A549 treated with GW870086 at 1 μM for 4 hours (cell line): ENCODE measurements around the gene ZBTB24. TPM values are rescaled to one million over a fixed set of nuclear protein-coding genes. Genes with fewer than 3 reads are reported as not detected.

Experiments used
- total RNA-seq: library from RNA; stranded (reverse); fragments of 200-300 nt; extraction: Qiagen RNA extraction; gene quantifications from 5 replicates; pipeline ENCODE4 v1.2.3, GENCODE V29; 2022; ENCODE audit warnings: low read depth

Gene ZBTB24
- total RNA-seq: 3.7 to 5.3 TPM (median 4.6 TPM) in 5 replicates

DNA sequence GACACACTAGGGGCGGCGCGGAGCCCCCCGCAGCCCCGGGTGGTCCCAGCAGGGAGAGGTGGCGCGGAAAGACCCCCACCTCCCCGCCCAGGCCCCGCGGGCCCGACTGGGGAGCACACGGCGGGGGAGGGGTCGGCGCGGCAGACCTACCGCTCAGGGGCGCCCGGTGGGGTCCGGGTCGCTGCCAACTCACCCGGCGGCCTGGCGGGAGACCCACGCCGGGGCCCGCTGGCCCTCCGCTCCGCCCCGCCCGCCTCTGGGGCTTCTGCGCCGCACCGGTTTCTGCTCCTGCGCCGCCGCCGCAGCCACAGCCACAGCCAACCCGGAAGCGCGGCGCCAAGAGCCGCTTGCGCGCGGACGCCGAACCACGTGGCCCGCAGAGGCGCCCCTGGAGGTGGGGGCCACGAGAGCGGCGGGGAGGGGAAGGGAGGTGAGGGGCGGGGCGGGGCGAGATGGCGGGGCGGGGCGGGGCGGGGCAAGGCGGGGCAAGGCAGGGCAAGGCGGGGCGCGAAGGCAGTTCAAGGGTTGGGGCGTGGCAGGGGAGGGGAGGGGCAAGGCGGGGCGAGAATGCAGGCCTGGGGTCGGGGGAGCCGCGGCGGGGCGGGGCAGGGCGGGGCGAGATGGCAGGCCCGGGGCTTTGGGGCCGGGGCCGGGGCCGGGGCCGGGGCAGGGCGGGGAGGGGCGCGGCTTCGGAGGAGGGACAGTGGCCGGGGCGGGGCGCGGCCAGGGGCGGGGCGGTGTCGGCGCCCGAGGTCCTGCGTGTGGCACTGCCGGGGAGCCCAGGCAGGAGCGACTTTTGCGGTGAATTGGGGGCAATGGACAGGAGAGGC lies at the start of gene ZBTB24:
ZBTB24 (minus strand) TSS at position 315 of the 830 bp plus-strand sequence. CDS start 1,193 bp downstream, outside the sequence.

DNA sequence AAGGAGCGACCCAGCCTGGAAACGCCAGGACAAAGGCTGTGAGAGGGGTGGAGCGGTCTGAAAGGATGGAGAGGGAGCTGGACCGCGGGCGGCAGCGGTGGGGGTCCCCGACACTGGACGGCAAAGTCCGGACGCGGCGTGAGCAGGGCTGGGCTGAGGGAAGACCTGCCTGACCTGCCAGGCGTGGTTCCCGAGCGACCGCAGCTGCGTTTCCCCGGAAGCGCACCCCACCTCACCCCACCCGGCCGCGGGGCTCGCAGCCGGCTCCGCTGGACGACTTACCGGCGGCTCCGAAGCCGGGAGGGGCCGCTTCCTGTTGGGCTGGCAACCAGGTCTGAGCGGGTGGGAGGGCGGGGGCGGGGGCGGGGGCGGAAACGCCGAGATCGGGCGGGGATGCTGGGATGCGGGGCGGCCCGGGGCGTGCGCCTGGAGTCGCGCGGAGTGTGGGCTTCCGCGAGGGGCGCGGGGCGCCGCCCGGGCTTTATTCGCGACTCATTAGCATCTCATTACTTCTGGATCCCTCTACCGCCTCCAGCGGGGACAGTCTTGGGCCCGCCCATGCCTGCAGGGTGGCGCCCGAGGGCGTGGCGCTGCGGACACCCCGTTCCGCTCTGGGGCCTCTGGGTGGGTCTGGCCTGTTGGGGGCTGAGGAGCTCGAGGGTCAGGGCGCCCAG lies 27.4 kb downstream of the ZBTB24 start, which contains the start of gene MICAL1:
MICAL1 (minus strand) TSS at position 336 of the 674 bp plus-strand sequence. CDS start 1,576 bp downstream, outside the sequence.

DNA sequence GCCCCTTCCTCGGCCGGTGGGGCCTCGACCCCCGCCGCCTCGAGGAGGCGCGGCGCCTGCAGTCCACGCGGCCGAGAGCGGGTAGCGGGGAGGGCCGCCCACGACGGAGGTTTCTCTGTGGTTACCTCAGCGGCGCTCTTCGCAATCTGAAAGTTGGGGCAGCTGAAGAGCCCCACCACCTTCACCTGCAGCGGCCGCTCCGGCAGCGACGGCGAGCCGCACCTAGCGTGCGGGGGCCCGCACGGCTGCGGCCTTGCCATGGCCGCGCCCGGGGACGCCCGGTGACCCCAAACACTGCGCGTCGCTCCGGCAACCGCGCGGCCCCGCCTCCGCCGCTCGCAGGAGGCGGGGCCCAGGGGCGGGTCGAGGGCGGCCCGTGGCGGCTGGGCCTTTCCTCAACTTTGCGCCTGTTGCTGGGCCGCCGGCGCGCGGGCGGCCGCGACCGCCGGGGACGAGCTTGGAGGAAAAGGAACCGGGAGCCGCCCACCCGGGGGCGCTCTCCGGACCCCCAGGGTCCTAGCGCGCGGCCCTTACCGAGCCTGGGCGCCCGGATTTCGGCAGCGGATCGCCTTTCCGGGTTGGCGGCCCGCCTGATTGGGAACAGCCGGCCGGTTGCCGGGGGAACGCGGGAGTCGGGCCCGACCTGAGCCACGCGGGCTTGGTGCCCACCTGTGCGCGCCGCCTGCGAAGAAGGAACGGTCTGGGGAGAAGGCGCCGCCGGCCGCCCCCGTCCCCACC lies 42.5 kb downstream of the ZBTB24 start, which contains the start of the genes PPIL6 and SMPD2:
PPIL6 (minus strand) TSS at position 298 of the 738 bp plus-strand sequence; CDS start at position 260, 38 bp downstream.
SMPD2 (plus strand) TSS at position 394 of the 738 bp plus-strand sequence. CDS start 398 bp downstream, outside the sequence.

Other genes starting within 250 kb of the ZBTB24 start
- gene CD164, start 100.8 kb downstream of the ZBTB24 start, total RNA-seq: 88.6 to 117 TPM (median 102 TPM) in 5 replicates
- 1.9 to 3.9 TPM (median 2.6 TPM) in 5 replicates for gene PPIL6, start 42.6 kb downstream of the ZBTB24 start, total RNA-seq
- 13.6 to 16.7 TPM (median 16.2 TPM) in 5 replicates for gene SMPD2, start 42.5 kb downstream of the ZBTB24 start, total RNA-seq
- 12.7 to 18.1 TPM (median 16.8 TPM) in 5 replicates for gene MICAL1, start 27.4 kb downstream of the ZBTB24 start, total RNA-seq
- 0.63 to 1.3 TPM (median 1.1 TPM) in 5 replicates for gene AK9, start 208.0 kb upstream of the ZBTB24 start, total RNA-seq
- gene FIG4, start 208.1 kb upstream of the ZBTB24 start, total RNA-seq: 3.6 to 4.5 TPM (median 4.3 TPM) in 5 replicates